Smooth muscle cell (in vitro differentiated cells): Measurements from ENCODE around the gene SARDH. TPM values are rescaled to one million over a fixed set of nuclear protein-coding genes. Genes with fewer than 3 reads are reported as not detected.

Experiments used
- DNase-seq: peaks from one replicate; lab custom pipeline; 2025; ENCODE audit not compliant: unreplicated experiment; lab: John Stamatoyannopoulos, UW
- H2AFZ ChIP-seq: fragments of 200-600 bp; sonication (generic); 2 replicates; pipeline ENCODE4 v1.6.0; 2016; ENCODE audit warnings: antibody characterized with exemption, low read depth, mild to moderate bottlenecking
- H3F3A ChIP-seq: fragments of 200-600 bp; sonication (generic); 2 replicates; pipeline ENCODE4 v1.6.0; 2017; ENCODE audit warnings: antibody characterized with exemption, low read depth
- H3K27ac ChIP-seq: fragments of 200-600 bp; sonication (generic); 2 replicates; pipeline ENCODE4 v1.5.1; 2016; ENCODE audit warnings: low read depth, mild to moderate bottlenecking
- H3K27me3 ChIP-seq: fragments of 200-600 bp; sonication (generic); 2 replicates; pipeline ENCODE4 v1.6.1; 2016; ENCODE audit warnings: low read depth, mild to moderate bottlenecking
- H3K36me3 ChIP-seq: fragments of 200-600 bp; sonication (generic); 2 replicates; pipeline ENCODE4 v1.5.1; 2016; ENCODE audit warnings: low read depth
- H3K4me1 ChIP-seq: fragments of 200-600 bp; sonication (generic); 2 replicates; pipeline ENCODE4 v1.5.1; 2016; ENCODE audit warnings: low read depth
- H3K4me2 ChIP-seq: fragments of 200-600 bp; sonication (generic); 2 replicates; pipeline ENCODE4 v1.6.0; 2016; ENCODE audit warnings: mild to moderate bottlenecking
- H3K4me3 ChIP-seq: fragments of 200-600 bp; sonication (generic); 2 replicates; pipeline ENCODE4 v1.5.1; 2016; ENCODE audit warnings: mild to moderate bottlenecking
- H3K79me2 ChIP-seq: fragments of 200-600 bp; sonication (generic); 2 replicates; pipeline ENCODE4 v1.6.0; 2016; ENCODE audit warnings: low read depth, mild to moderate bottlenecking
- H3K9ac ChIP-seq: fragments of 200-600 bp; sonication (generic); 2 replicates; pipeline ENCODE4 v1.6.0; 2016; ENCODE audit warnings: low read depth
- H3K9me3 ChIP-seq: fragments of 200-600 bp; sonication (generic); replicated peaks from 2 replicates; pipeline ENCODE4 v1.5.1; 2016; ENCODE audit warnings: low read depth
- H4K20me1 ChIP-seq: fragments of 200-600 bp; sonication (generic); 2 replicates; pipeline ENCODE4 v1.6.0; 2016; ENCODE audit warnings: low read depth
- WGBS: methylation state at CpG from one replicate; pipeline ENCODE4 v1.1.7; 2016; ENCODE audit warnings: low lambda C conversion rate; 5-methylcytosine and 5-hydroxymethylcytosine counted together
- polyA plus RNA-seq: library from polyadenylated mRNA; unstranded; fragments of >200 nt; fragmentation: Nextera tagmentation; extraction: Ambion mirVana; gene quantifications from 2 replicates; pipeline ENCODE4 v1.2.1, GENCODE V29; 2016
- total RNA-seq: library from RNA; depleted of rRNA; stranded (reverse); fragments of >200 nt; gene quantifications from 2 replicates; pipeline ENCODE4 v1.2.3, GENCODE V29; 2014
- TF ChIP-seq, protein P1 (sequence below): fragments of 200-600 bp; sonication (generic); IDR thresholded peaks from 2 replicates; pipeline ENCODE4 v1.5.1; 2017; ENCODE audit warnings: borderline replicate concordance, mild to moderate bottlenecking, antibody characterized with exemption; ENCODE audit not compliant: insufficient read depth, poor library complexity, severe bottlenecking

The SARDH gene
- total and polyA plus RNA-seq, 2 experiments from 2014 or later: 3.3 to 10.1 TPM

DNA sequence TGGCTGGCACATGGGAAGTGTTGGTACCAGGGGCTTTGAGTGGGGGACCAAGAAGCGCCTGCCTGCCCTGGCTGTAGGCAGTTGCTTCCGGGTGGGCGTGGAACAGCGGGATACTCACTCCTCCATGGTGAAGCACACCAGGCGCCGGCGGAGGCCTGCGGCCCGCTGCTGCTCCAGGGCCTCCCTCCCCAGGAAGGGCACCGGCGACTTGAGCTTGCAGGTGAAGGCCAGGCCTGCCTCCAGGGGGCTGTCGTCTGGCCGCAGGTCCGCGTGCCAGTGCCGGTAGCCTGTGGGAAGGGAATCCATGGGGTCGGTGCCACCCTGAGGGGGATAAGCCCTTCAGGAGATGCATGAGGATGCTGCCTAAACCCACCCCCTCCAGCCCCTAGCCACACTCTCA, 67.7 kb downstream of the SARDH start:
- Histone ChIP-seq H3K9me3 (no peaks in the 10 kb centered on the region), H3K9ac (no peak overlapping the region), H2AFZ (no peak overlapping the region), H3K79me2 (no peaks in the 10 kb centered on the region), H3K27ac (no peak overlapping the region), H3K27me3 (no peaks in the 10 kb centered on the region), H3K4me2 (no peak overlapping the region), H3K36me3 (no peaks in the 10 kb centered on the region), H3K4me1 (no peaks in the 10 kb centered on the region), H4K20me1 (no peaks in the 10 kb centered on the region), H3F3A (no peaks in the 10 kb centered on the region), H3K4me3 (no peak overlapping the region)
- WGBS: 90% methylated on average over 17 of the region's 17 CpGs
- TF ChIP-seq, protein P1, sequence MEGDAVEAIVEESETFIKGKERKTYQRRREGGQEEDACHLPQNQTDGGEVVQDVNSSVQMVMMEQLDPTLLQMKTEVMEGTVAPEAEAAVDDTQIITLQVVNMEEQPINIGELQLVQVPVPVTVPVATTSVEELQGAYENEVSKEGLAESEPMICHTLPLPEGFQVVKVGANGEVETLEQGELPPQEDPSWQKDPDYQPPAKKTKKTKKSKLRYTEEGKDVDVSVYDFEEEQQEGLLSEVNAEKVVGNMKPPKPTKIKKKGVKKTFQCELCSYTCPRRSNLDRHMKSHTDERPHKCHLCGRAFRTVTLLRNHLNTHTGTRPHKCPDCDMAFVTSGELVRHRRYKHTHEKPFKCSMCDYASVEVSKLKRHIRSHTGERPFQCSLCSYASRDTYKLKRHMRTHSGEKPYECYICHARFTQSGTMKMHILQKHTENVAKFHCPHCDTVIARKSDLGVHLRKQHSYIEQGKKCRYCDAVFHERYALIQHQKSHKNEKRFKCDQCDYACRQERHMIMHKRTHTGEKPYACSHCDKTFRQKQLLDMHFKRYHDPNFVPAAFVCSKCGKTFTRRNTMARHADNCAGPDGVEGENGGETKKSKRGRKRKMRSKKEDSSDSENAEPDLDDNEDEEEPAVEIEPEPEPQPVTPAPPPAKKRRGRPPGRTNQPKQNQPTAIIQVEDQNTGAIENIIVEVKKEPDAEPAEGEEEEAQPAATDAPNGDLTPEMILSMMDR: no peak
- DNase-seq: no peak

GRCh38 chr9:133669182-133669801, 68.9 kb downstream of the SARDH start:
- no peaks in the 10 kb centered on the region for H4K20me1 ChIP-seq
- H3K4me3 ChIP-seq: no peak overlapping the region
- no peak overlapping the region for H3K9ac ChIP-seq
- H3F3A ChIP-seq: no peaks in the 10 kb centered on the region
- WGBS: 81% methylated on average over 14 of the region's 16 CpGs
- no peak overlapping the region for H3K27ac ChIP-seq
- H3K27me3 ChIP-seq: no peaks in the 10 kb centered on the region
- DNase-seq: no peak
- no peaks in the 10 kb centered on the region for H3K36me3 ChIP-seq
- no peaks in the 10 kb centered on the region for H3K9me3 ChIP-seq
- no peaks in the 10 kb centered on the region for H3K79me2 ChIP-seq
- H3K4me1 ChIP-seq: no peaks in the 10 kb centered on the region
- TF ChIP-seq, protein P1: no peak
- H3K4me2 ChIP-seq: no peak overlapping the region
- no peak overlapping the region for H2AFZ ChIP-seq

DNA sequence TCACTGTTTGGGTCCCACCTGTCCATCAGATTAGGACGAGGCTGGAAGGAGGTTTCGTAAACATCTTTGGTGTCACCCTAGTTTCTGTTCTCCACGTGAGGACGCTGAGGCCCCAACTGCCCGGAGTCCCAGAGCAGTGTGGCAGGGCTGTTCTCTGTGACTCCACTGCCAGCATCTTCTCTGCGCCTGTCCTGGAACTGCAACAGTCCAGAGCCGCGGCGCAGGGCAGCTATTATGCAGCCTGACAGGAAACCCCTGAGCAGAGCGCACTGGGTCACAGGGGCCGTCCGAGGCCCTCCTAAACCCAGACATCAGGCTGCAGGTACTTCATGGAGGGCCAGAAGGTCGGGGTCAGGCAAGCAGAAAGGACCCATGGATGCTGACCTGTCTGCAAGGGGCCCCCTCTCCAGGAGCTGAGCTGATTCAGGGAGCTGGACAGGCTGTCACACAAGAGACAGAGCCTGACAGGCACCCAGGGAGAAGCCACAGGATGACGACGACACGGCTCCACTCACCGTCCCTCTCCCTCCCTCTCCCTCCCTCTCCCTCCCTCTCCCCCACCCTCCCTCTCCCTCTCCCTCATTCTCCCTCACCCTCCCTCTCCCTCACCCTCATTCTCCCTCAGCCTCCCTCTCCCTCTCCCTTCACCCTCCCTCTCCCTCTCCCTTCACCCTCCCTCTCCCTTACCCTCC, 70.2 kb downstream of the SARDH start:
- Histone ChIP-seq H4K20me1 (no peaks in the 10 kb centered on the region), H3F3A (no peaks in the 10 kb centered on the region), H3K27ac (no peak overlapping the region), H3K79me2 (no peaks in the 10 kb centered on the region), H3K9ac (no peak overlapping the region), H2AFZ (no peak overlapping the region), H3K9me3 (no peaks in the 10 kb centered on the region), H3K36me3 (no peaks in the 10 kb centered on the region), H3K4me3 (no peak overlapping the region), H3K4me2 (no peak overlapping the region), H3K27me3 (no peaks in the 10 kb centered on the region), H3K4me1 (no peaks in the 10 kb centered on the region)
- TF ChIP-seq, protein P1: no peak
- WGBS: 91% methylated on average over 13 of the region's 17 CpGs
- no peak for DNase-seq

- no peaks in the 10 kb centered on the region for H4K20me1 ChIP-seq
- no peak for DNase-seq
- H2AFZ ChIP-seq: no peak overlapping the region
- no peaks in the 10 kb centered on the region for H3K4me1 ChIP-seq
- H3K4me2 ChIP-seq: no peak overlapping the region
- no peaks in the 10 kb centered on the region for H3K36me3 ChIP-seq
- no peaks in the 10 kb centered on the region for H3F3A ChIP-seq
- no peaks in the 10 kb centered on the region for H3K27me3 ChIP-seq
- TF ChIP-seq, protein P1: no peak
- H3K9me3 ChIP-seq: no peaks in the 10 kb centered on the region
- no peak overlapping the region for H3K9ac ChIP-seq
- WGBS: 91% methylated on average over 11 of the region's 11 CpGs
- no peak overlapping the region for H3K4me3 ChIP-seq
- H3K27ac ChIP-seq: no peak overlapping the region
- no peaks in the 10 kb centered on the region for H3K79me2 ChIP-seq
These were observed 71.3 kb downstream of the SARDH start for GRCh38 chr9:133666845-133667244.
